WTC11 (cell line): ENCODE measurements around the gene RAB17. TPM values are rescaled to one million over a fixed set of nuclear protein-coding genes. Genes with fewer than 3 reads are reported as not detected.

Experiments used
- ATAC-seq: fragments of 200-7000 bp; cut with Tn5 transposase; 2 replicates; pipeline ENCODE4 v1.10.0; 2021; ENCODE audit warnings: mild to moderate bottlenecking, moderate library complexity
- CTCF ChIA-PET: fragments of 300-600 bp; sonication (Branson Sonifier 250); formaldehyde crosslinking; loops from one replicate; lab custom pipeline; 2021; ENCODE audit warnings: antibody characterized with exemption; lab: Charles Lee
- POLR2A ChIA-PET: fragments of 350-600 bp; sonication (Branson Sonifier 250); formaldehyde crosslinking; loops from one replicate; lab custom pipeline; 2021; ENCODE audit warnings: antibody characterized with exemption; lab: Charles Lee
- DNase-seq: peaks from one replicate; pipeline ENCODE4 v3.0.0; 2021; ENCODE audit warnings: low spot score
- H3K27ac Mint-ChIP-seq: 2 replicates; pipeline ENCODE4 v1.8.0; 2021; ENCODE audit warnings: mixed read lengths
- H3K27me3 Mint-ChIP-seq: 2 replicates; pipeline ENCODE4 v1.8.0; 2021; ENCODE audit warnings: low read depth, mild to moderate bottlenecking, moderate library complexity, mixed read lengths
- H3K36me3 Mint-ChIP-seq: 2 replicates; pipeline ENCODE4 v1.8.0; 2021; ENCODE audit warnings: mixed read lengths
- H3K4me1 Mint-ChIP-seq: 2 replicates; pipeline ENCODE4 v1.8.0; 2022; ENCODE audit warnings: mixed read lengths
- H3K4me3 Mint-ChIP-seq: 2 replicates; pipeline ENCODE4 v1.8.0; 2021; ENCODE audit warnings: mild to moderate bottlenecking, moderate library complexity, mixed read lengths
- H3K9me3 Mint-ChIP-seq: 2 replicates; pipeline ENCODE4 v1.8.0; 2021; ENCODE audit warnings: mixed read lengths
- AFF4 ChIP-seq: sonication (generic); formaldehyde crosslinking; IDR thresholded peaks from 2 replicates; pipeline ENCODE4 v1.8.1; 2023; ENCODE audit warnings: mild to moderate bottlenecking, missing genetic modification reagents, borderline replicate concordance
- ATF6 ChIP-seq: sonication (generic); formaldehyde crosslinking; IDR thresholded peaks from 2 replicates; pipeline ENCODE4 v1.8.1; 2023; ENCODE audit warnings: mild to moderate bottlenecking, missing genetic modification reagents
- ELF4 ChIP-seq: sonication (generic); formaldehyde crosslinking; IDR thresholded peaks from 2 replicates; pipeline ENCODE4 v1.8.1; 2022; ENCODE audit warnings: low read depth, mild to moderate bottlenecking, moderate library complexity, missing genetic modification reagents
- HMGA2 ChIP-seq: fragments of 250-450 bp; sonication (Bioruptor Pico); IDR thresholded peaks from 2 replicates; pipeline ENCODE4 v1.4.0; 2021; ENCODE audit warnings: mild to moderate bottlenecking, moderate library complexity
- JUN ChIP-seq: sonication (generic); formaldehyde crosslinking; IDR thresholded peaks from 2 replicates; pipeline ENCODE4 v1.8.0; 2023; ENCODE audit warnings: mild to moderate bottlenecking, missing genetic modification reagents
- NFATC4 ChIP-seq: fragments of 250-450 bp; sonication (Bioruptor Pico); IDR thresholded peaks from 2 replicates; pipeline ENCODE4 v1.9.0; 2021; ENCODE audit warnings: mild to moderate bottlenecking
- OVOL2 ChIP-seq: fragments of 250-450 bp; sonication (Bioruptor Pico); IDR thresholded peaks from 2 replicates; pipeline ENCODE4 v1.9.0; 2021; ENCODE audit warnings: mild to moderate bottlenecking, borderline replicate concordance
- RELA ChIP-seq: sonication (generic); formaldehyde crosslinking; IDR thresholded peaks from 2 replicates; pipeline ENCODE4 v1.8.1; 2022; ENCODE audit warnings: missing genetic modification reagents, mild to moderate bottlenecking, borderline replicate concordance
- SMAD3 ChIP-seq: sonication (generic); formaldehyde crosslinking; IDR thresholded peaks from 2 replicates; pipeline ENCODE4 v1.8.0; 2022; ENCODE audit warnings: missing genetic modification reagents, mild to moderate bottlenecking, borderline replicate concordance
- SOX15 ChIP-seq: fragments of 250-450 bp; sonication (Bioruptor Pico); IDR thresholded peaks from 2 replicates; pipeline ENCODE4 v1.9.0; 2021; ENCODE audit warnings: mild to moderate bottlenecking
- SP1 ChIP-seq: sonication (generic); formaldehyde crosslinking; conservative IDR thresholded peaks from 2 replicates; pipeline ENCODE4 v1.8.1; 2022; ENCODE audit warnings: missing genetic modification reagents
- ZNF219 ChIP-seq: sonication (generic); formaldehyde crosslinking; IDR thresholded peaks from 2 replicates; pipeline ENCODE4 v1.8.0; 2023; ENCODE audit warnings: missing genetic modification reagents, mild to moderate bottlenecking, borderline replicate concordance
- ZNF512 ChIP-seq: sonication (generic); formaldehyde crosslinking; IDR thresholded peaks from 2 replicates; pipeline ENCODE4 v1.8.1; 2022; ENCODE audit warnings: missing genetic modification reagents, borderline replicate concordance
- total RNA-seq: library from RNA; stranded (reverse); gene quantifications from 3 replicates; pipeline ENCODE4 v1.2.3, GENCODE V29; 2021
- TF ChIP-seq, protein P1 (sequence below): sonication (generic); formaldehyde crosslinking; IDR thresholded peaks from 2 replicates; pipeline ENCODE4 v1.8.1; 2023; ENCODE audit warnings: mild to moderate bottlenecking, moderate library complexity, missing genetic modification reagents
- TF ChIP-seq, protein P2 (sequence below): sonication (generic); formaldehyde crosslinking; conservative IDR thresholded peaks from 2 replicates; pipeline ENCODE4 v1.8.1; 2022; ENCODE audit warnings: mild to moderate bottlenecking, missing genetic modification reagents
- TF ChIP-seq, protein P3 (sequence below): sonication (generic); formaldehyde crosslinking; IDR thresholded peaks from 2 replicates; pipeline ENCODE4 v1.8.1; 2022; ENCODE audit warnings: mild to moderate bottlenecking, moderate library complexity, missing genetic modification reagents

The RAB17 gene
- total RNA-seq, 1 experiment from 2014 or later = 140 TPM

DNA sequence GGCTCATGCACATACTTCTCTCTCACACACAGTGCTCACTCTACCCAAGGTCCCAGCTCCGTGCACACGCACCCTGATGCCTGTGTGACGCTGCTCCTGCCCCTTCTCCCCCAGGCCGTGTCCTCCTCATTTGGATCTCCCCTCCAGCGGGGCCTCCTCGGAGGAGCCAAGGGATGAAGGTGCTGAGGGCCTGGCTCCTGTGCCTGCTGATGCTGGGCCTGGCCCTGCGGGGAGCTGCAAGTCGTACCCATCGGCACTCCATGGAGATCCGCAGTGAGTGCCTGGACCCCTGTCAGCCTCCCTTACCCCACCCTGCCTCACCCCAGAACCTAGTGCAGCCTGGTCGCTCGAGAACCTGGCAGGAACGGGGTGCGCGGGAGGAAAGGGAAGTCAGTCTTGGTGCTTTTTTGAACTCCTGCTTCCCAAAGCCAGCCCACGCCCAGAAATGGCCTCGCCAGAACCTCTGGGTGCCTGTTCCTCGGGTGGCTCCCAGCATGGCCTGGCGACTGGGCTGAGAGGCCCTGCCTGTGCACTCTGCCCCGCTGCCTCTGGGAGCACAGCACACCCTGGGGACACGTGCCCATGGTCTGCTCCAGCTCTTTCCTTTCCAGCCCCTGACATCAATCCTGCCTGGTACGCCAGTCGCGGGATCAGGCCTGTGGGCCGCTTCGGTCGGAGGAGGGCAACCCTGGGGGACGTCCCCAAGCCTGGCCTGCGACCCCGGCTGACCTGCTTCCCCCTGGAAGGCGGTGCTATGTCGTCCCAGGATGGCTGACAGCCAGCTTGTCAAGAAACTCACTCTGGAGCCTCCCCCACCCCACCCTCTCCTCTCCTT lies 23.9 kb downstream of the RAB17 start, which contains the start of gene PRLH:
PRLH (plus strand) TSS at position 174 of the 835 bp plus-strand sequence; CDS start at position 174, 0 bp downstream.
- DNase-seq = no peak
- H3K4me1 Mint-ChIP-seq = peaks cover under 1% of the 10 kb centered on the region
- H3K36me3 Mint-ChIP-seq = no peaks in the 10 kb centered on the region
- no peak within 1 kb of the TSS for H3K27ac Mint-ChIP-seq
- ChIA-PET POLR2A (no interaction called here), CTCF (interaction anchor here (0.6 to 2.7 kb wide), 3 partner anchors 54 to 145 kb away, joined by 3 to 13 read pairs (median 3); no protein-coding TSS in a partner anchor)
- peaks cover 4% of the 10 kb centered on the region for H3K9me3 Mint-ChIP-seq
- ATAC-seq = no peak
- TF ChIP-seq SP1 (CRISPR knock-in tag) = no peak
- TF ChIP-seq RELA (CRISPR knock-in tag) = no peak
- TF ChIP-seq SMAD3 (CRISPR knock-in tag) = no peak
- TF ChIP-seq SOX15 (CRISPR knock-in tag) = no peak
- TF ChIP-seq ATF6 = no peak
- no peak for TF ChIP-seq OVOL2 (CRISPR knock-in tag)
- TF ChIP-seq AFF4 (CRISPR knock-in tag) = no peak
- TF ChIP-seq, protein P1, sequence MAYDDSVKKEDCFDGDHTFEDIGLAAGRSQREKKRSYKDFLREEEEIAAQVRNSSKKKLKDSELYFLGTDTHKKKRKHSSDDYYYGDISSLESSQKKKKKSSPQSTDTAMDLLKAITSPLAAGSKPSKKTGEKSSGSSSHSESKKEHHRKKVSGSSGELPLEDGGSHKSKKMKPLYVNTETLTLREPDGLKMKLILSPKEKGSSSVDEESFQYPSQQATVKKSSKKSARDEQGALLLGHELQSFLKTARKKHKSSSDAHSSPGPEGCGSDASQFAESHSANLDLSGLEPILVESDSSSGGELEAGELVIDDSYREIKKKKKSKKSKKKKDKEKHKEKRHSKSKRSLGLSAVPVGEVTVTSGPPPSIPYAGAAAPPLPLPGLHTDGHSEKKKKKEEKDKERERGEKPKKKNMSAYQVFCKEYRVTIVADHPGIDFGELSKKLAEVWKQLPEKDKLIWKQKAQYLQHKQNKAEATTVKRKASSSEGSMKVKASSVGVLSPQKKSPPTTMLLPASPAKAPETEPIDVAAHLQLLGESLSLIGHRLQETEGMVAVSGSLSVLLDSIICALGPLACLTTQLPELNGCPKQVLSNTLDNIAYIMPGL (CRISPR knock-in tag) = no peak
- TF ChIP-seq JUN = no peak
- no peak for TF ChIP-seq ELF4
- no peak for TF ChIP-seq ZNF512
- H3K27me3 Mint-ChIP-seq = no peaks in the 10 kb centered on the region
- H3K4me3 Mint-ChIP-seq = no peak within 1 kb of the TSS

DNA sequence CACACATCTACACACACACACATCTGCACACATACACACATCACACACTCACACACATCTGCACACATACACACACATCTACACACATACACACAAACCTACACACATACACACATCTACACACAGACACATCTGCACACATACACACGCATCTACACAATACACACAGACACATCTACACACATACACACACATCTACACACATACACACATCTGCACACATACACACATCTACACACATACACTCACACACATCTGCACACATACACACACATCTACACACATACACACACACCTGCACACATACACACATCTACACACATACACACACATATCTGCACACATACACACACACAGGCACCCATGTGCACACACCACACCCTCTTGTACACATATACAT lies 24.6 kb downstream of the RAB17 start:
- peaks cover 4% of the 10 kb centered on the region for H3K9me3 Mint-ChIP-seq
- ATAC-seq (no peak), DNase-seq (no peak)
- H3K27ac Mint-ChIP-seq = no peak overlapping the region
- no peaks in the 10 kb centered on the region for H3K4me1 Mint-ChIP-seq
- CTCF ChIA-PET = interaction anchor here (0.8 to 2.7 kb wide), 2 partner anchors 53 to 144 kb away, joined by 3 to 13 read pairs; no protein-coding TSS in a partner anchor
- TF ChIP-seq ZNF219 (no peak), NFATC4 (CRISPR knock-in tag) (no peak), HMGA2 (CRISPR knock-in tag) (no peak)
- TF ChIP-seq, protein P2, sequence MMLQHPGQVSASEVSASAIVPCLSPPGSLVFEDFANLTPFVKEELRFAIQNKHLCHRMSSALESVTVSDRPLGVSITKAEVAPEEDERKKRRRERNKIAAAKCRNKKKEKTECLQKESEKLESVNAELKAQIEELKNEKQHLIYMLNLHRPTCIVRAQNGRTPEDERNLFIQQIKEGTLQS = no peak
- TF ChIP-seq, protein P3, sequence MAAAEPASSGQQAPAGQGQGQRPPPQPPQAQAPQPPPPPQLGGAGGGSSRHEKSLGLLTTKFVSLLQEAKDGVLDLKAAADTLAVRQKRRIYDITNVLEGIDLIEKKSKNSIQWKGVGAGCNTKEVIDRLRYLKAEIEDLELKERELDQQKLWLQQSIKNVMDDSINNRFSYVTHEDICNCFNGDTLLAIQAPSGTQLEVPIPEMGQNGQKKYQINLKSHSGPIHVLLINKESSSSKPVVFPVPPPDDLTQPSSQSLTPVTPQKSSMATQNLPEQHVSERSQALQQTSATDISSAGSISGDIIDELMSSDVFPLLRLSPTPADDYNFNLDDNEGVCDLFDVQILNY (CRISPR knock-in tag) = no peak
- TF ChIP-seq, all 79 proteins: peak for 0
- Mint-ChIP-seq H3K27me3 (no peaks in the 10 kb centered on the region), H3K36me3 (no peaks in the 10 kb centered on the region), H3K4me3 (no peak overlapping the region)
- POLR2A ChIA-PET = no interaction called here
